RPMI7951 (cell line): ENCODE results near the gene TSPAN8. TPM values are rescaled to one million over a fixed set of nuclear protein-coding genes. Genes with fewer than 3 reads are reported as not detected.
"Not testable (repeated sequence)": the region's sequence is repeated elsewhere in the genome, so short reads cannot be mapped to it uniquely, and the experiment has no call there.

ENCODE experiments used
- DNase-seq: peaks from one replicate; pipeline ENCODE4 v3.0.0-alpha.2; 2012; ENCODE audit warnings: low read depth
- total RNA-seq: library from RNA; depleted of rRNA; stranded (reverse); fragments of >200 nt; shearing (Covaris generic); gene quantifications from 2 replicates; pipeline ENCODE4 v1.2.3, GENCODE V29; 2014; rRNA removed

The TSPAN8 gene
- not detected in 2 replicates for total RNA-seq

- no peak for DNase-seq
Measured at GRCh38 chr12:71157601-71158233, at the start of gene TSPAN8. TSPAN8 (minus strand) TSS chr12:71157999; CDS start chr12:71157678, 321 bp downstream.

GRCh38 chr12:71201136-71201679, 43.4 kb upstream of the TSPAN8 start:
- no peak for DNase-seq

- no peak for DNase-seq
Measured at GRCh38 chr12:71200706-71201105, 42.9 kb upstream of the TSPAN8 start.

GRCh38 chr12:71197460-71197859, 39.7 kb upstream of the TSPAN8 start:
- no peak for DNase-seq

GRCh38 chr12:71195338-71195896, 37.6 kb upstream of the TSPAN8 start:
- DNase-seq, result no peak

GRCh38 chr12:71194657-71195056, 36.9 kb upstream of the TSPAN8 start:
- no peak for DNase-seq

GRCh38 chr12:71193041-71193440, 35.2 kb upstream of the TSPAN8 start:
- no peak for DNase-seq

- DNase-seq, result no peak
Measured at GRCh38 chr12:71191509-71192196, 33.9 kb upstream of the TSPAN8 start.

- DNase-seq, result no peak
Measured at GRCh38 chr12:71190822-71191221, 33.0 kb upstream of the TSPAN8 start.

- no peak for DNase-seq
Measured at GRCh38 chr12:71187379-71187778, 29.6 kb upstream of the TSPAN8 start.

GRCh38 chr12:71186571-71187288, 28.9 kb upstream of the TSPAN8 start:
- DNase-seq, result no peak

- DNase-seq, result no peak
Measured at GRCh38 chr12:71183846-71184245, 26.0 kb upstream of the TSPAN8 start.

GRCh38 chr12:71183018-71183417, 25.2 kb upstream of the TSPAN8 start:
- no peak for DNase-seq

- no peak for DNase-seq
Measured at GRCh38 chr12:71178162-71178561, 20.4 kb upstream of the TSPAN8 start.

GRCh38 chr12:71174825-71175224, 17.0 kb upstream of the TSPAN8 start:
- DNase-seq, result no peak

- DNase-seq, result no peak
Measured at GRCh38 chr12:71174146-71174545, 16.3 kb upstream of the TSPAN8 start.

- DNase-seq, result no peak
Measured at GRCh38 chr12:71170456-71170855, 12.7 kb upstream of the TSPAN8 start.

- DNase-seq, result no peak
Measured at GRCh38 chr12:71169286-71169685, 11.5 kb upstream of the TSPAN8 start.

- no peak for DNase-seq
Measured at GRCh38 chr12:71166862-71167496, 9.2 kb upstream of the TSPAN8 start.

- no peak for DNase-seq
Measured at GRCh38 chr12:71166280-71166679, 8.5 kb upstream of the TSPAN8 start.

GRCh38 chr12:71165780-71166179, 8.0 kb upstream of the TSPAN8 start:
- not testable (repeated sequence) for DNase-seq
